Measurements from ENCODE around the gene KRT23. TPM values are rescaled to one million over a fixed set of nuclear protein-coding genes. Genes with fewer than 3 reads are reported as not detected.

The KRT23 gene
- total RNA-seq, 4 donors from 2014 or later = not detected

DNA sequence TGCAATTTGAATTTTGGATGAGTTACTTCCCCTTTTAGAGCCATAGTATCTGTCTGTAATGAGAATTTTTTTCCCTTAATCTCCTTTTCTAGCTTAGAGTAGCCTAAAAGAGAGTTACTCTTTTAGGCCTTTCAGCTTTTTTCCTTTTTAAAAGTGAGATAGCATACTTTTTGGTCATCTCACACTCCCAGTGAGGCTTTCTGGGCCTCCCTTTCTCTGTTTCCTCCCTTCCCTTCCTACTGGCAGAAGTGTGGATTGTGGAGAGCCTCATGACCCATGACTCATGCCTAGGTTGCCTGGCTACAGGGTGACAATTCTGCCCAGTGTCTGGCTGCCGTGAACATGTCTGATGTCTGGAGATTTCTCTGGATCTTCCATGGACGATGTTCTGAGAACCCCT is 15.2 kb downstream of the KRT23 start:
- TF ChIP-seq, protein P1, sequence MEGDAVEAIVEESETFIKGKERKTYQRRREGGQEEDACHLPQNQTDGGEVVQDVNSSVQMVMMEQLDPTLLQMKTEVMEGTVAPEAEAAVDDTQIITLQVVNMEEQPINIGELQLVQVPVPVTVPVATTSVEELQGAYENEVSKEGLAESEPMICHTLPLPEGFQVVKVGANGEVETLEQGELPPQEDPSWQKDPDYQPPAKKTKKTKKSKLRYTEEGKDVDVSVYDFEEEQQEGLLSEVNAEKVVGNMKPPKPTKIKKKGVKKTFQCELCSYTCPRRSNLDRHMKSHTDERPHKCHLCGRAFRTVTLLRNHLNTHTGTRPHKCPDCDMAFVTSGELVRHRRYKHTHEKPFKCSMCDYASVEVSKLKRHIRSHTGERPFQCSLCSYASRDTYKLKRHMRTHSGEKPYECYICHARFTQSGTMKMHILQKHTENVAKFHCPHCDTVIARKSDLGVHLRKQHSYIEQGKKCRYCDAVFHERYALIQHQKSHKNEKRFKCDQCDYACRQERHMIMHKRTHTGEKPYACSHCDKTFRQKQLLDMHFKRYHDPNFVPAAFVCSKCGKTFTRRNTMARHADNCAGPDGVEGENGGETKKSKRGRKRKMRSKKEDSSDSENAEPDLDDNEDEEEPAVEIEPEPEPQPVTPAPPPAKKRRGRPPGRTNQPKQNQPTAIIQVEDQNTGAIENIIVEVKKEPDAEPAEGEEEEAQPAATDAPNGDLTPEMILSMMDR (IDR thresholded peaks at IDR 0.05; ENCODE audit: low read depth) = no peak

DNA sequence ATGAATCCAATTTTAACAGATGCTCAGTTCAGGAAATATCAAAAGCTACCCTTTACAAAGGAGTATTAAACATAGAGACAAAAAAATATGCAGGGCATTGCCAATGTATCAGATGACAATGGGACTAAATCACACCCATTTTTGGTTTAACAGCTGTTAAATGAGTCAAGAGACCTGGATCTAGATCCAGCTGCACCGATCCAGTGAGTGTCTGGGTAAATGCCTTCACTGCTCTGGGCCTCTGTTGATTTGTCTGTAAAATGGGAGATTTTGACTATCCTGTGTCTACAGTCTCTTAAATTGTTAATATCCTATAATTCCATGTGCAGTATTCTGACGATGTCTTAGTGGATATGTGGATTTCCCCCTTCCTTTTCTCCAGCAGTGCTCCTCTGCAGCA is 16.4 kb downstream of the KRT23 start:
- TF ChIP-seq, protein P1 (IDR thresholded peaks at IDR 0.05; ENCODE audit: low read depth) = no peak

DNA sequence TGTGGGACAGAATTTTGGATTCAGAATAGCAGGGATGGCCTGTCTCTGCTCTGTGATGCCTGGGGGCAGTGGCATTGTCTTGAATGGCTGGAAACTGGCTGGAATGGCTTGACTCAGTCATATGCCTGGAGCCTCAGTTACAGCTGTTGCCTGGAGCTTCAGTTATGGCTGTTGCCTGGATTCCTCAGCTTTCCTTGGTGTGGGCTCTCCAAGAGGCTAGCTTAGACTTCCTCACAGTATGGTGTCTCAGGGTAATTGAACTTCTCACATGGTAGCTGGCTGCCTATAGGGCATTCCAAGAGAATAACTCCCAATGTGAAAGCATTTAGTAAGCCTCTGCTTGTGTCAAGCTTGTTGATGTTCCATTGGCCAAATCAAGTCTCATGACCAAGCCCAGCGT is 21.1 kb downstream of the KRT23 start:
- TF ChIP-seq, protein P1 (IDR thresholded peaks at IDR 0.05; ENCODE audit: low read depth) = no peak

DNA sequence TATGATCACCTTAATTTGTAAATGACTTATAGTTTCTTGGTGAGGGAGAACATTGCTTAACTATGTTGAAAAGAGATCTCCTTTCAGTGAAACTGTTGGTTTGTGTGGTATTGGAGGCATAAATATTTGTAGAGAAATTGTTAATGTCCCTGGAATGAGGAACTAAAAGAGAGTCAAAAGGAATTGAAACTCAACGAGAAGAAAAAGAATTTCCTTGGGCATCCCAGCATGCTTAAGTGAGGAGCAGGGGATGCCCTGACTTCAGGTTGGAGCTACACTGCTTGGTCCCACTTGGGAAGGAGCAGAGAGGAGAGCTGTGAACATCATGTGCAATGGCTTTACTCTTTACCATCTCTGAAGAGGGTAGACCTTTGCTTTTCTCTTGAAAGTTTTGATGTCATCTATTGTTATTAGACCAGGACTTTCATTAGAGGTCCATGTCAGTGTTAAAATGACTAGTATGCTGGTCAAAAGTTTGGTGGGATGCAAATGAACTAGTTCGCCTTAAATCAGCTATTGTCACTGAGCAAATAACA is 21.7 kb downstream of the KRT23 start:
- TF ChIP-seq, protein P1 (IDR thresholded peaks at IDR 0.05; ENCODE audit: low read depth) = no peak

DNA sequence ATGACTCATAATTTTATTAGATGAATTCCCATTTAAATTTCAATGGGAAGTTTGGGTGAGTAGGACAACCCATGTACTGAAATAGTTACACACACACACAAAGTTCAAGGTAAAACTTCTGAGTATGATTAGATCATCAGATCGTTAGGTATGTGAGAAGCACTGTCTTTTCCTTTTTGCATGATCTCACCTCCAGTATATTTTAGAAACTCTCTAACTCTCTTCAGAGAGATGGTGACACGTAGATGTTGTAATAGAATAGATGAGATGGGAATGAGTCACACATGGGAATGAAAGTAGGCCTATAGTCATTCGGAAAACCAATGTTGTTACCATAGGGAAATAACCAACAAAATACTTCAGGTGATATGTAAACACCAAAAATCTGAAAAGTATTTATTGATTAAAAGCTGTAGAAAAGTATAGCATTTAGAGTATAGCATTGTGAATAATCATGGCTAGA is 22.2 kb downstream of the KRT23 start:
- TF ChIP-seq, protein P1 (IDR thresholded peaks at IDR 0.05; ENCODE audit: low read depth) = no peak

DNA sequence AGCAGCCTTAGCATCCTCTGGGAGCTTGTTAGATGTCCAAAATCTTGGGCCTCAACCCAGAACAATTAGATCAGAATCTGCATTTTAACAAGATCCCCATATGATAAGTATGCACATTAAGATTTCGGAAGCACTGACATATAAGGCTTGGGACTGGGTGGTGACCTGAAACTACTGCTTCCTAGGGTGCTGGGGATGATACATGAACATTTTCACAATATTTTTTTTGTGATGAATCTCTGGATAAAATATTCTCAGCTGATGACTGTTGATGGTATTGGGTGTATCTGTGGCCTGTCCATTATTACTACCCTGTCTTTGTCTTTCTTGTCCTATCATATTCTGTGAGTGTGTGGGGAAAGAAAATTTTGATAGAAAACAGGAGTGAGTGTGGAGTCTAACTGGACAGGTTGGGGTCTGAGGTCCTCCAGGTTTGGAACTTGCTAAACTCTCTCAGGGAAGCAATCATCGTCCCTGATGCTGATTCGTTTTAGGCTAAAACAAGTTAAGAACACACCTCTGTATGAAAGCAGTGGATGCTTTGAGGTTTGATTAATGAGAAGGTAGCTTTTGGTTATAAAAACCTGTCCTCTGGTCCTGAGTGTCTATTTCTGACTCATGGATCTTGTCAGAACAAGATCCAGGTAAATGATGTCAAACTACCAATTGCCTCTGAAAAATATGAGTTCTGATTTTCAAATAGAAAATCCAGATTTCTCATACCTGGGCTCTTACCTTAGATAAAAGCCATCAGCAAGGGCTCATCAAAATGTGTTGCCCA is 23.2 kb downstream of the KRT23 start:
- TF ChIP-seq, protein P1 (IDR thresholded peaks at IDR 0.05; ENCODE audit: low read depth) = no peak

DNA sequence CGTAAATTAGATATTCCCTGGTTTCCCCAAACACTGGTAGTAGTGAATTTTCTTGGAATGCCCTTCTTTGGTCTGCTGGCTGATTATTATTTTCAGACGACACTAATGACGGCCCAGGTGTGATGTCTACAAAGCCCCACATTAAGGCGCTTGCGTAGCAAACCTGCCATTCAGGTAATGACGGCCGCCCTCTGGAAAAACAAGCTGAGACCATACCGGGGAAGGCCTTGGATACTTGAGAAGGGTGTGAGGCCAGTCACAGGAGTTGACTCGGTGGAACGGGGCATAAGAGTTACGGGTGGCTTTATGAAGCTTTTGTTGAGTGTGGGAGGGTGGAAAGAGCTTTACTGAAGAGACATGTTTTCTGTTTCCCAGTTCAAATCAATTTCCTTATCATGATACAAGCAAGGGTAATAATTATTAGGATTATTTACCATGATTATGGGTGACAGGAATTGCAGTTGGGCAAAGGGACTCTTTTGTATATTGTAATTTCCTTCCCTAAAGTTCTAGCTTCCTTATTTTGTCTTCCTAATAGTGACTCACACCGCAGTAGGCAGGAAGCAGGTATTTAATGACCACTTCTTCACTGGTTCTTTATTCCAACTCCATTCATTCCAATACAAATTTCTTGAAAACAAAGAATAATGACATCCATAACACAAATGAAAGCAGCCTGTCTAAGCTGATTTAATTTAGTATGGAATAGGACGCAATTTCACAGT is 24.8 kb downstream of the KRT23 start:
- TF ChIP-seq, protein P1 (IDR thresholded peaks at IDR 0.05; ENCODE audit: low read depth) = no peak
